GM11168 (cell line): ENCODE results near the gene KLHL29.

Experiments used
- in situ Hi-C: fragments of 300-500 bp; cut with MboI; formaldehyde crosslinking; loops from one replicate; pipeline ENCODE4 v1.12.0; 2022; ENCODE audit warnings: low sequenced_read_pairs; ENCODE audit not compliant: unreplicated experiment

KLHL29 gene

DNA sequence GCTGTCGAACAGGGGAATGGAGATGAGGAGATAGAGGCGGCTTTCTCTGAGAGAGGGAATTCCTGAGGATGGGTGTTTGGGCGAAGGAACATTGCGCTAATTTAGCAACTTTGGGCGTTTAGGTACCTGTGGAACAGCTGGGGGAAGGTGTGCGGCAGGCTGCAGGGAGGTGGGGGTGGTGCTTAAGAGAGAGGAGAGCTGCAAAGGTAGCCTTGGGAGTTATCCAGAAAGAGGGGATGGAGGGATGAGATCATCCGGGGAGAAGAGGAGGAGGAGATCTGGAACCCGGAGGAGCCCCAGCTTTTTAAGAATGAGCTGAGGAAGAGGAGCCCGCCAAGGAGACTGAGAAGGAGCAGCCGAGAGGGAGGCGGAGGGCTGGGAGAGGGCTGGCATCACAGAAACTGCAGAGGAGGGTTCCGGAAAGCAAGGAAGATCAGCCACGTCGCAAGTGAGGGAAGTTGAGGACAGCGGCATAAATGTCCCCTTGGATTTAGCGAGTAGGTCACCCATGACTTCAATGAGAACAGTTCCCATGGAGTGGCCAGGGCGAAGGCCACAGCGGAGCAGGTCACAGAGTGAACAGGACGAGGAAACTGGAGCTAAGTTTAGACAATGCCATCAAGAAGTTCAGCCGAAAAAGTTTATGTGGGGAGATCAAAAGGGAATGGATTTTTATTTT is 174.7 kb downstream of the KLHL29 start:
- in situ Hi-C loops, result no loop called here

DNA sequence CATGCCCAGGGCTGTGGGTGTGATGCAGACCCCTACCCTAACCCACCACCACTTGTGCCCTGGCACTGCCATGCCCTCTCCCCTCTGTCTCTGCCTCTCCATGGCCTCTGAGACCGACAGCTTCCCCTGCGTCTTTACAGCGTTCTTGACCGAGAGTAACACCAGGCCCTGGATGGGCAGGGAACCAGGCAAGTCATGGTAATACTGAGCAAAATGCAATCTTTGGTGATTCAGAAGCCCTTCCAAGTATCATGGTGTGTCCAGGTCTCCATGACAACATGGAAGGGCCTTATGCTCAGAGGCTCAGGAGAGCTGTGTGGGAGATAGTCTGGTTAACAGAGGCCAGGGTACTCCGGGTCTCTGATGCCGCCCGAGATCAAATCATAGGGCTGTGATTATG is 176.1 kb downstream of the KLHL29 start:
- in situ Hi-C loops, result no loop called here

DNA sequence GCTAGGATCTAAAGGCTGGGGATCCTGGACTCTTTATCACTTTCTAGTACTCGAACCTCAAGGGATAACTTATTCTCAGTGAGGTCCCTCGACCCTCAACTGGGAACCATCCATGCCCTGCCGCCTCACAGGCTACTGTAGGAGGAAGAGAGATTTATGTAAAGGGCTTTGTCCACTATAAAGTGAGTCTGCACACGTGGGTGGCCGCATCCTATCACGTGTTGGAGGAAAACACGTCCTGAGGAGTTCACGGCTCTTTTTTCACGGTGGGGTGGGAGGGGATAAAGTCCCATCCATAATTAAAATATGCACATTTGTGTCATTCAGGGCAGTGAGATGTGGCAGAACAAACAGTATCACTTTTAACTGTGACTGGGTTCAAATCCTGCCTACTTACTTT is 176.6 kb downstream of the KLHL29 start:
- in situ Hi-C loops, result no loop called here

DNA sequence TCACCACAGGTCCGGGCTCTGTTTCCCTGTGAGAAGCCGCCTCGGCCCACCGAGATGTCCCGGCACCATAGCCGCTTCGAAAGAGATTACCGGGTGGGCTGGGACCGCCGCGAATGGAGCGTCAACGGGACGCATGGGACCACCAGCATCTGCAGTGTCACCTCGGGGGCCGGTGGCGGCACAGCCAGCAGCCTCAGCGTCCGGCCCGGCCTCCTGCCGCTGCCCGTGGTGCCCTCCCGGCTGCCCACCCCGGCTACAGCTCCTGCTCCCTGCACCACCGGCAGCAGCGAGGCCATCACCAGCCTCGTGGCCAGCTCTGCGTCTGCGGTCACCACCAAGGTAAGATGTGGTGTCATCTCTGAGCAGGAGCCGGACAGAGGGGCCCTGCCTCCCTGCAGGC is 177.2 kb downstream of the KLHL29 start:
- in situ Hi-C loops, result no loop called here

DNA sequence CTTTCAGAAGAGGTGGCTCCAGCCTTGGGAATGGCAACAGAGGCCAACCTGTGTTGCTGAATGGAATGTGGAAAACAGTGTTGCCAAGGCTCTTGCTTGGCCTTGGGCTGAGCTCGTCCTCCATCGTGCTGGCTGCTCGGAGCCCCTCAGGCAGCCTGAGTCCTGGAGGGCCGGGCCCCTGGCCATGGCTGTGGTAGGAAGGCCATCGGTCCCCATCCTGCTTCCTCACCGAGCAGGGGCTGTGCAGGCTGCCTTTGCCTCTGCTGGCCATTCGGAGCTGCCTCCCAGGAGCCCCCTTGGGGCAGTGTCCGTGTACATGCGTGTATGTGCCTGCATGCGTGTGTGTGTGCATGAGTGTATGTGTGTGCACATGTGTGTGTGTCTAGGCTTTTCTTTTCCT is 178.2 kb downstream of the KLHL29 start:
- in situ Hi-C loops, result no loop called here

DNA sequence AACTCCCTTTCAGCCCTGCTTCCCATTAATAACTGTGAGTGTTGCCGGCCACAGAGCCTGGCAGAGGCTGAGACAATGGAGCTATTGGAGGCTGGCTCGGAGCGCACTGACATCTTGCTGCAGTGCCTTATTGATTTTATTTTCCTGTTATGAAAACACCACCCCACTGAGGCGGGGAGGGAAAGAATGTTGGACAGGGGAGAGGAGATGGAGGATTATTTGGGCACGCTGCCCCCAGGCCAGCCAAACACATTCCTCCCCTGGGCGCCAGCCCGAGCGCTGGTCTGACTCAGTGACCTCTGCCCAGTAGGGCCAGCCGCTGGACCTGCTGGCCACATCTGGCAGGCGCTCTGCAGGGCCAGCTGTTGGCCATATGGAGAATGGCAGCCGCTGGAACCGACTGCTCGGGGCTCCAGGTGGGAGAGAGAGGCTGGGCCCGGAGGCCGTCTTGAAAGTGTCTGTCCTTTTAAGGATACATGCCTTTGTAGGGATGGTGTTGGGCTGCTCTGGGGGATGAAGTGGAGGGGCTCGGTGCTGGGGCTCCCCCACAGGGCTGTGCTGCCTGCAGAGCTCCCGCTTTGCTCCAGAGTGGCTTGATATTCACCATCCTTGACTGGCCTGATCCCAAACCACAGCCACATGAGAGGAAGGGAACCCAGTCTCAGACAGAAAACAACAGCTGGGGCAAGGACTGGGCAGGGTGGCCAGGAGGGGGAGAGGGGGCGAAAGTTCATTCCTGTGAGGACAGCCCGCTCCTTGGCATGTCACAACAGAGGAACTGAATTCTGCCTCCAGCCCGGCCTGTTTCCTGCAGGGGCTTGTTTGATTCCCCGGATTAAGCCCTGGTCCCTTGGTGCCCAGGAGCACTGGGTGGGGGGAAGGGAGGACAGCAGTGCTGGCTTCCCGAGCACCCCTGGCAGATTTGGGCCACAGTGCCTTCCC is 179.0 kb downstream of the KLHL29 start:
- in situ Hi-C loops, result no loop called here

DNA sequence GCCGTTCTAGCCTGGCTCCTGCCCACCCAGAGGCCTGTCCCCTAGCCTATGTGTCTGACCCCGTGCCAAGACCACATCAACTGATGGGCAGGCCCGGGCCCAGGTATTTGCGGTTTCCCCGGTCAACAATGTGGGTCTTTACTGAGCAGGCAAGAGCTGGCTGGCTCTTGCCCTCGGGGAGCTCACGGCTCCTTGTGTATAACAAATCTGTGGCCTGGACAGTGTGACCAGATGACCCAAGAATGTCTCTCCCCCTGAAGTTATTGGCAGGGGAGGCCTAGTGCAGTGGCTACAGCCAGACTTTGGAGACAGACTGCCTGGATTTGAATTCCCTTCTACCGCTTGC is 179.6 kb downstream of the KLHL29 start:
- in situ Hi-C loops, result no loop called here

DNA sequence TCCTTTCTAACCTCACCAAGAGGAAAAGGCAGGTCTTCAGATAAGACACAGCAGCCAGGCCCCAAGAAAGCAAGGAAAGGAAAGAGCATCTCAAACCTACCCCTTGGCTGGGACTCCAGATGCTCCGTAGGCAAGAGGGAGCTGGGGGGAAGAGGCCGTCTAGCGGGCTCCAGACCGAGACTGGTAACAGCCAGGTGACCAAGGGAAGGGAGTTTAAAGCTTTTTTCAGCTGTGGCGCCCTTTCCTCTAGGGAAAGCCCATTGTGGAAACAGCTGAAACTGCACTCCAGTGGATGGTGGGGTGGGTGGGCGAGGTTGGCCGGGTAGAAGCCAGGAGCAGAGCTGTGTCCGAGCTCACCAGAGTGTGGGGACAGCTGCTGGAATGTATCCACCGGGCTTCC is 180.4 kb downstream of the KLHL29 start:
- in situ Hi-C loops, result no loop called here

DNA sequence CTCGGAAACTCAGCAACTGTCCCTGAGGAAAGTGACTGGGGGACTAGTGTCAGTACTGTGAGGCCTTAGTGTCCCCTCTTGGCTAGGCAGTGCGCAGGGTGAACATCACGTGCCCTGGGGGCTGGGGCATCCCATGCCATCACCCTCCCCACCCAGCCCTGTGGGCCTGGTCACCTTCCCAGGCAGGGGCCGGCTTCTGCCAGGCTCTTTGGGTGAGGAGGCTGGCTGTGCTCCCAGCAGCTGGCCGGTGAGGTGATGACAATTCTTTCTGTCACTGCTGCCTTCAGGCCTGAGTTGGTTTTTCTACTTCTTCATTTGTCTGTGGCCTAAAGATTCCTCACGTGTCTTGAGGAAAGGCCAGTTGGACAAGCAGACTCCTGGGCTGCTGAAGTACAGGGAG is 180.8 kb downstream of the KLHL29 start:
- in situ Hi-C loops, result no loop called here

DNA sequence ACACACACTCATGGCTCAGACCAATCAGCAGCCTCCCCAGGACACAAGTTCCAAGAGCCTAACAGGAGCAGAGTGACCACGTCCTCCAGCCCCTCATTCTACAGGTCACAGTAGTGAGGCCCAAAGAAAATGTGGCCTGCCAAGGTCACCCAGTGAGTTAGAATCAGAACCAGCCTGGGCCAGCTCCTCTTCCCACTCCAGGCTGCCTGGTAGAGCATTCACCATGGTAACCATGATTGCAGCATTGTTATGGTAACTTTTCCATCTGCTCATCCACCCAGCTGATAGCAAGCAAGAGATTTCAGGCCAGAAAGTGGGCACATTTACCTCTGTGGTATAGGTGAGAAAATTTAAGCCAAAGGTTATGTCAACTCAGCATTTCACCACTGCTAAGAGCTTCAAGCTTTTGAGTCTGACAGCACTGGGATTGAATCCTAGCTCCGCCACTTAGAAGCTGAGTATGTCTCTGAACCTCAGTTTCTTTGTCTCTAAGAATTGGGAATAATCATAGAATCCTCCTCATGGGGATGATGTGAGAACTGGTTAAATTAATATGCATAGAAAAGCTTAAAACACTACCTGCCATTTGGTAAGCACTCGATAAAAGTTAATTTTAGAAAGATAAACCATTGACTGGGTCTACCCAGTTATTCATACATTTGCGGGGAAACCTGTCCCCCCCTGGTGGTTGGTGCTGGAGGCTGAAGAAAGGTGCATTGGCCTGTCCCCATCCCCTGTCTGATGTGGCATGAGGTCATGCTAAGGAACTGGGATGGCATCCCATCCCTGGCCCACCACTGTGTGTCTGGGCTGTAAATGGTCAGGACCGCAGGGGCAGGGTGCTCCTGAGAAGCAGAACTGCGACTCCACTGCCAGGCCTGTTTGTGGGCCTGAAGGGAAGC is 181.5 kb downstream of the KLHL29 start:
- in situ Hi-C loops, result no loop called here

DNA sequence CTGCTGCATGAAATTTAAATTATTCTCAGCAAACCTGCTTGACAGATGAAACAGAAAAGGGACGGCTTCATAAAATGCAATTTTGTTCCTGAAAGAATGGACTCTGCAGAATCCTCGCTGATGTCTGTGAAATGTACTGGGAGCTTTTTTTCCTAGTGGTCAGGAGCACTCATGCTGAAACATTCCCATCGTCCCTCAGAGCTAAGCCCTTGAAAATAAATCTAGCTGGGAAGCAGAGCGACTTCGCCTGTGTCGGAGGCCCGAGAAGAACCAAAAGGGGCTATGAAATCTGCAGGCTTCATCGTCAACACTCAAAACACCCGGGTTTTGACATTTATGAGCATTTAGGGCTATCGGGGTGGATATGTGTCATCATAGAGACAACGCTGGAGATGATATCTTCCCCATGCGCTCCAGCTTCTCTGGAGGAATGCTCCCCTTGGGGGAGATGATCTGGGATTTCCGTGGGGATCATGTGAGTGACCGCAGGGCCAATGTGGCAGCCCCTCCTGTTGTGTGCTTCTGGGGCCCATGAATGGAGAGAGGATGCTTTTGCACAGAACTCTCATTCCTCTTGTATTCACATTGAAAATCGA is 182.3 kb downstream of the KLHL29 start:
- in situ Hi-C loops, result no loop called here

DNA sequence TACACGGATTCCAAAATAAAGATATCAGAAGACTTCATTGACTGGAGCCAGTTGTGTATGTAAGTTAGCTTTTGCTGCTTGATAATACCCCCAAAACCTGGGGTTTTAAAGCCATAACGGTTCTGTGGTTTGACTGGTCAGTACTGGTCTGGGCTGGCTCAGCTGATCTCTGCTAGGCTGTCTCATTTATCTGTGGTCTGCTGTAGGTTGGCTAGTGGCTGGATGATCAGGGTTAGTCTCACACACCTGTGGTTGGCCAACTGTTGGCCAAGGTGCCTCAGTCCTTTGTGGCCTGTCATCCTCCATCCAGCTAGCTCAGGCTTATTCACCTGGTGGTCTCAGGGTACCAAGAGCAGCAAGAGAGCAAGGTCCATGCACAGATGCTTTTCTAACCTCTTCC is 183.2 kb downstream of the KLHL29 start:
- in situ Hi-C loops, result no loop called here

DNA sequence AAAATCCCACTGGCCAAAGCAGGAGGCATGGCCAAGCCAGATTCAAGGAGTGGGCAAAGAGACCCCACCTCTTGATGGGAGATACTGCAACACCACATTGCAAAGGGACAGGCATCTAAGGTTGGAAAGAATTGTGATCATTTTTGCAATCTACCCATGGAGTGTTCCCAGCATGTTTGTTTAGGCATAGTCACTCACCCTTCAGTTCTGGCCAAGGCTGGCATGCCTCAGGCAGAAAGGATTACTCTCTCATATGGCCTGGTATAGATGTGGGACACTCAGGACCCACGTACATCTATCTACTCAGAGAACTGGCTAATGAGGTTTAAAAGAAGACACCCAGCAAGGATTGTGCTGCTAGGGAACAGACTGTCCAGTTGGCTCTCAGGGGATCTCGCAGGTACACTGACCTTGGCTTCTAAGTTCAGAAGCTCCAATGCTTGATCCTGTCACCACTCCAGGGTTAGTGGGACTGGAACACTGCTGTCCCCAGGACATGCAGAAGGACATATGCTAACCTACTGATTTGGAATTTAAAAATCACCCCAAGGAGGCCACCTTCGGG is 183.7 kb downstream of the KLHL29 start:
- in situ Hi-C loops, result no loop called here

DNA sequence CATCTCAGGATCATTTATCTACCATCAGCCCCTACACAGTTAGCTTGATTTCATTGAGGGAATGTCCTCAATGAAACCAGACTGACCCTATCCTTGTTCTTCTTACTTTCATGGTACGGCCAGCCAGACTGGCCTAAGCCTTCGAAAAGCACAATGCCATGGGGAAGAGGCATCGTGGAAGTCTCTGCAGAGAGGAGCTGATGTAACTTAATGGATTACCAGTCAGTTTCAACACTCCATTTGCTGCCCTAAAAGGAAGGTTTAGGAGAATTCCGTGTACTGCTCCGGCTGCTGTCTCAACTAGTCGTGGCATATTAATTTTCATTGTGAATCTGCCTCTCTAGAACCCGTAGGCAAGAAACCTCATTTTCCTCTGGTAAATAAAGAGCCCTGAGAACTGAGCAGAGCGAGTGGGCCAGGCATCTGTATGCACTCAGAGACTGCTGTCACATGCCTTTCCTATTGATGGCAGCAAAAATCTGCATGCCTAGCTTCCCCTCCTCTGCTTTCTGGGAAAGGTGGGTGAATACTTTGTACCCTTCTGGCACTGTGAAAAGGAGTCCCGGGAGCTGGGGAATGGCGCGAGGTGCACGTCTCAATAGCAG is 184.9 kb downstream of the KLHL29 start:
- in situ Hi-C loops, result no loop called here

DNA sequence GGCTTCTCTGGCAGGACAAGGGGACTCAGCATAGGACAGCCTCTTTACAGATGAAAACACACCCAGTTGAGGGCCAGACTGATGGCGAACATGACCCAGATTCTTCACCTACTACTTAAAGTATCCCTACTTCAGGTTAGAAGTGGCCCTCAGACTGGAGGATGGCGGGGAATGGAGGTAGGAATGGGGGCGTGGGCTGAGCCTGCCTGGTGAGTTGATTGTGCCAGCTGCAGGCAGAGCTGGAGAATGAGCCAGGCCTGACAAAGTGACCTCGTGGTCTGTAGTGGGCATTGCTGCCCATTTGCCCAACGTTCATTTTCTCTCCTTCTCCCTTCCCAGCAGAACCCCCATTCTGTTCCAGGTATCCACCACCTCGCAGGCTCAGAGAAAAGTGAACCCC is 186.1 kb downstream of the KLHL29 start:
- in situ Hi-C loops, result no loop called here

DNA sequence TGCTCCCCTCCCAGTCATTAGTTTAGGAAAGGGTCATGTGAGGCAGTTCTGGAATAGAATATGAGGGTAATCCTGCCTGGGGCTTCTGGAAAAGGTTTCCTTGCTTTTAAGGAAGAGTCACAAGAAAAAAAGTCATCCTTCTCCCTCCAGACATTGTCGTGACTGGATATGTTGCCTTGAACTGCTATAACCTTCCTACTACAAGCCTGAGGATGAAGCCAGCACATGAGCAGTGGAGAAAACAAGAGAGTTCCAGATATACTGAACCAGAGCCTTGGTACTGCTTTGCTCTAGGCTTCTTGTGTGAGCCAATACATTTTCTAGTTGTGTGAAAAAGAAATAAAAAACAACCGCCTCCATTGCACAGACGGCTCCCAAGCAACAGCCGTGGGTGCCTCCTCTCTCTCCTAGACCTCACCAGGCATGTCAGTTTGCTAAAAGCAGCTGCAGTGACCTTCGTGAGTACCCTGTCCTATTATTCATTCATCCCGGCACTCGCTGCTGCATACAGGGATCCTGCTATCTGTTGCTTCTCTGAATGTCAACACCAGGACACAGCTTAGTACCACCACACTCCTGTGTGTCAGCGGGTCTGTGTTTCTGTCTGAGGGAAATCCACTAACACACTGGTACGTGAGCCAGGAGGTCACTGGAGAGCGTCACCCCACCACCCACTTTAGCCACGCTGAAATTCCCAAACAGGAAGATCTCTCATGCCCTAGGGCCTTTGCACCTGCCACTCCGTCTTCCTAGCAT is 186.7 kb downstream of the KLHL29 start:
- in situ Hi-C loops, result no loop called here

DNA sequence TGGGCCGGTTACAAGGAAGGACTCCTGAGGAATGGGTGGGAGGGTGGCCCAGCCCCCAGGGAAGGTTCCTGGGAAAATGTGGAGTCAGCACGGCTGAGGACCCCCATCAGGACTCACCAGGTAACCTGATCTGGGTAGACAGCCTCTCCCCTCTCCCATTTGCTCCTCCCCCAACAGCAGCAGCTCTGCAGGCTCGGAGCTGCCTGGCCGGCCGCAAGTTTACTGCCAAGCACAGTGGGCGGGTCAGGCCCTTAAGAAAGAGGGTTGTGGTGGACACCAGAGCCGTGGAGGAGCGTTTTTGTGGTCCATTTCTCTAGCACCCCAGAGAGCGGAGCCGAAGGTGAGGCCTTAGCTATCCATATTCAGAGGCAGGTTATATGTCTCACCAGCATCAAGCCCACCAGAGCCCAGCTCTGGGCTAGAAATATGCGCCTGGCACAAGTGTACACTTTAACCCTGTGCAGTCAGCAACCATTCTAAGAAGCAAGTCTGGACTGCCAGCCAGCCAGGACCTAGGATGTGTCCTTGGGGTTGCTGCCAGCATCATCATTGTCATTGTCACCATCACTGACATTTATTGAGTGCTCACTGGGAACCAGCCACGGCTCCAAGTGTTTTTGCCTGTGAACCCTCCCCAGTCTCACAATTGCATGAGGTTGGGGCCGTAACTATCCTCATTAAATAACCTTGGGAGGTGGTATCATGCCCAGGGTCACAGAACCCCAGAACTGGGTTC is 190.1 kb downstream of the KLHL29 start:
- in situ Hi-C loops, result no loop called here

DNA sequence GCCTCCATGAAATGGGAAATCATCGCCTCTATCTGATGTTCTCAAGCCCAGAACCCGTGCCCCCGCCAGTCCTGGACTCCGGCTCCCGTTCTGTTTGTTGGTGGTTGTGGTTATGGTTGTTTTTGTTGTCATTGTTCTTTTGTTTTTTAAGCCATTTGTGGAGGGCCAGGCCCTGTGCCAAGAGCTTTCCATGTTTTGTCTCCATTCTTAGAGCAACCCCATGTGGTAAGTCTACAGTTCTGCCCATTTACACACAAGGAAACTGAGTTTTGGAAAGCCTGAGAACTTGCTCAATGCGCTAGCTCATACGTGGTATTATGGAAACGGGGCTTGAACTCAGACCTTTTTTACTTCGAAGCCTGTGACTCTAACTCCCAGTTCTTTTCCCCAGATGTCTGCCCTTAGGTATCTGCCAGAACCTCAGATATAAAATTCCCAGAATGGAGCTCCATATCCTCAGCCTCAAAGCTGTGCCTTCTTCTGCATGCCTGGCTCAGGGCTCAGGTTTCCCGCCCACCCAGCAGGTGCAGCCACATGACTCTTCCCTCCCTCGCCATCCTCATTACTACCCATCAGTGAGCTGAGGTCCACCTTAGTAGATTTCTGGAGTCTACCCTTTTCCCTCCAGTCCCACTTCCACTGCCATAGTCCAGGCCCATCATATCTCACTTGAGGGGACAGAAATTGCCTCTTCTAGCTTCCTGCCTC is 194.1 kb downstream of the KLHL29 start:
- in situ Hi-C loops, result no loop called here
